HEK293 (cell line): ENCODE results near the gene PAX7.

Experiments
- CTCF ChIA-PET: fragments of 350-600 bp; formaldehyde crosslinking; extraction: SDS; loops from one replicate; lab custom pipeline; 2021; ENCODE audit warnings: antibody characterized with exemption; lab: Yijun Ruan, JAX
- POLR2A ChIA-PET: fragments of 300-600 bp; formaldehyde crosslinking; extraction: SDS; loops from one replicate; lab custom pipeline; 2020; ENCODE audit warnings: antibody characterized with exemption, inconsistent platforms; lab: Yijun Ruan, JAX
- H3K27ac ChIP-seq: fragments of 200-500 bp; sonication (Bioruptor generic); 2 replicates; pipeline ENCODE4 v1.5.1; 2014; ENCODE audit warnings: low read depth, low read length, control low read depth, inconsistent platforms; ENCODE audit errors: extremely low read depth
- H3K36me3 ChIP-seq, 2 experiments: fragments of 200-500 bp in 1 of 2; sonication (Bioruptor generic) in 1 of 2; 1 replicate in 1 of 2; 2 replicates in 1 of 2; pipeline ENCODE4 v1.5.1; 2014 to 2017; ENCODE audit warnings: inconsistent platforms in 2 of 2, low read length in 2 of 2; ENCODE audit not compliant: control insufficient read depth in 2 of 2, insufficient read depth in 1 of 2
- H3K4me1 ChIP-seq: fragments of 200-500 bp; sonication (Bioruptor generic); 2 replicates; pipeline ENCODE4 v1.5.1; 2014; ENCODE audit warnings: mild to moderate bottlenecking, low read length, inconsistent platforms; ENCODE audit not compliant: control insufficient read depth, insufficient read depth
- H3K4me3 ChIP-seq: 2 replicates; pipeline ENCODE4 v1.5.1; 2011; ENCODE audit warnings: low read depth, mild to moderate bottlenecking, control low read depth, low read length, moderate library complexity
- H3K9me3 ChIP-seq: fragments of 200-500 bp; sonication (Bioruptor generic); 2 replicates; pipeline ENCODE4 v1.5.1; 2014; ENCODE audit warnings: low read depth, low read length, inconsistent platforms; ENCODE audit not compliant: control insufficient read depth, insufficient read depth
- BCL11B ChIP-seq: fragments of 450-650 bp; formaldehyde crosslinking; IDR thresholded peaks from 2 replicates; pipeline ENCODE4 v1.5.1; 2016; ENCODE audit warnings: low read depth, missing biosample characterization, missing genetic modification characterization
- EGR2 ChIP-seq: fragments of 450-650 bp; formaldehyde crosslinking; IDR thresholded peaks from 2 replicates; pipeline ENCODE4 v1.5.1; 2016; ENCODE audit warnings: low read depth, missing biosample characterization, missing genetic modification characterization
- FEZF1 ChIP-seq: fragments of 450-650 bp; formaldehyde crosslinking; IDR thresholded peaks from 2 replicates; pipeline ENCODE4 v1.5.1; 2016; ENCODE audit warnings: missing biosample characterization, missing genetic modification characterization
- HOXC10 ChIP-seq: sonication (generic); formaldehyde crosslinking; IDR thresholded peaks from 2 replicates; pipeline ENCODE4 v1.8.1; 2023; ENCODE audit warnings: mild to moderate bottlenecking, missing genetic modification reagents
- MZF1 ChIP-seq: fragments of 450-650 bp; formaldehyde crosslinking; IDR thresholded peaks from 2 replicates; pipeline ENCODE4 v1.5.1; 2017; ENCODE audit warnings: missing biosample characterization, missing genetic modification characterization, borderline replicate concordance
- SALL2 ChIP-seq: fragments of 450-650 bp; formaldehyde crosslinking; IDR thresholded peaks from 2 replicates; pipeline ENCODE4 v1.5.0; 2017; ENCODE audit warnings: missing biosample characterization, mild to moderate bottlenecking, missing genetic modification characterization, borderline replicate concordance
- WT1 ChIP-seq: fragments of 450-650 bp; formaldehyde crosslinking; IDR thresholded peaks from 2 replicates; pipeline ENCODE4 v1.5.1; 2016; ENCODE audit warnings: missing biosample characterization, missing genetic modification characterization
- ZBTB48 ChIP-seq: fragments of 450-650 bp; formaldehyde crosslinking; IDR thresholded peaks from 2 replicates; pipeline ENCODE4 v1.5.1; 2016; ENCODE audit warnings: missing biosample characterization, missing genetic modification characterization
- ZIC2 ChIP-seq: fragments of 450-650 bp; formaldehyde crosslinking; IDR thresholded peaks from 2 replicates; pipeline ENCODE4 v1.5.1; 2016; ENCODE audit warnings: missing biosample characterization, missing genetic modification characterization
- ZNF155 ChIP-seq: fragments of 450-650 bp; formaldehyde crosslinking; IDR thresholded peaks from 2 replicates; pipeline ENCODE4 v1.5.1; 2016; ENCODE audit warnings: missing biosample characterization, missing genetic modification characterization
- ZNF174 ChIP-seq: fragments of 450-650 bp; formaldehyde crosslinking; IDR thresholded peaks from 2 replicates; pipeline ENCODE4 v1.5.0; 2017; ENCODE audit warnings: missing biosample characterization, mild to moderate bottlenecking, missing genetic modification characterization
- ZNF23 ChIP-seq: fragments of 450-650 bp; formaldehyde crosslinking; IDR thresholded peaks from 2 replicates; pipeline ENCODE4 v1.5.1; 2016; ENCODE audit warnings: missing biosample characterization, missing genetic modification characterization, borderline replicate concordance
- ZNF266 ChIP-seq: fragments of 450-650 bp; formaldehyde crosslinking; IDR thresholded peaks from 2 replicates; pipeline ENCODE4 v1.5.1; 2016; ENCODE audit warnings: missing biosample characterization, missing genetic modification characterization, low read depth
- ZNF311 ChIP-seq: fragments of 450-650 bp; formaldehyde crosslinking; IDR thresholded peaks from 2 replicates; pipeline ENCODE4 v1.5.1; 2017; ENCODE audit warnings: missing biosample characterization, missing genetic modification characterization, borderline replicate concordance
- ZNF366 ChIP-seq: fragments of 450-650 bp; formaldehyde crosslinking; conservative IDR thresholded peaks from 2 replicates; pipeline ENCODE4 v1.5.1; 2016; ENCODE audit warnings: missing biosample characterization, missing genetic modification characterization
- ZNF416 ChIP-seq: fragments of 450-650 bp; formaldehyde crosslinking; IDR thresholded peaks from 2 replicates; pipeline ENCODE4 v1.5.1; 2016; ENCODE audit warnings: missing biosample characterization, missing genetic modification characterization
- ZNF426 ChIP-seq: fragments of 450-650 bp; formaldehyde crosslinking; IDR thresholded peaks from 2 replicates; pipeline ENCODE4 v1.5.1; 2017; ENCODE audit warnings: missing biosample characterization, missing genetic modification characterization, mild to moderate bottlenecking, inconsistent platforms, moderate library complexity
- ZNF555 ChIP-seq: fragments of 450-650 bp; formaldehyde crosslinking; conservative IDR thresholded peaks from 2 replicates; pipeline ENCODE4 v1.5.1; 2017; ENCODE audit warnings: missing biosample characterization, mild to moderate bottlenecking, missing genetic modification characterization, inconsistent platforms
- ZNF561 ChIP-seq: fragments of 450-650 bp; IDR thresholded peaks from 2 replicates; pipeline ENCODE4 v1.5.1; 2018; ENCODE audit warnings: missing biosample characterization, missing genetic modification characterization, borderline replicate concordance
- ZNF629 ChIP-seq: fragments of 450-650 bp; formaldehyde crosslinking; IDR thresholded peaks from 2 replicates; pipeline ENCODE4 v1.5.1; 2017; ENCODE audit warnings: missing biosample characterization, missing genetic modification characterization
- ZNF785 ChIP-seq: fragments of 450-650 bp; formaldehyde crosslinking; IDR thresholded peaks from 2 replicates; pipeline ENCODE4 v1.5.1; 2016; ENCODE audit warnings: missing biosample characterization, missing genetic modification characterization
- ZNF792 ChIP-seq: fragments of 450-650 bp; formaldehyde crosslinking; IDR thresholded peaks from 2 replicates; pipeline ENCODE4 v1.5.1; 2016; ENCODE audit warnings: missing biosample characterization, missing genetic modification characterization
- ZSCAN23 ChIP-seq: fragments of 450-650 bp; formaldehyde crosslinking; IDR thresholded peaks from 2 replicates; pipeline ENCODE4 v1.5.1; 2016; ENCODE audit warnings: missing biosample characterization, missing genetic modification characterization
- TF ChIP-seq, protein P1 (sequence below): fragments of 450-650 bp; formaldehyde crosslinking; IDR thresholded peaks from 2 replicates; pipeline ENCODE4 v1.5.1; 2016; ENCODE audit warnings: missing biosample characterization, missing genetic modification characterization
- TF ChIP-seq, protein P2 (sequence below): fragments of 450-650 bp; formaldehyde crosslinking; IDR thresholded peaks from 2 replicates; pipeline ENCODE4 v1.5.1; 2016; ENCODE audit warnings: missing biosample characterization, missing genetic modification characterization, borderline replicate concordance
- TF ChIP-seq, protein P3 (sequence below): fragments of 450-650 bp; formaldehyde crosslinking; IDR thresholded peaks from 2 replicates; pipeline ENCODE4 v1.5.1; 2016; ENCODE audit warnings: missing biosample characterization, missing genetic modification characterization, low read depth

PAX7 gene

DNA sequence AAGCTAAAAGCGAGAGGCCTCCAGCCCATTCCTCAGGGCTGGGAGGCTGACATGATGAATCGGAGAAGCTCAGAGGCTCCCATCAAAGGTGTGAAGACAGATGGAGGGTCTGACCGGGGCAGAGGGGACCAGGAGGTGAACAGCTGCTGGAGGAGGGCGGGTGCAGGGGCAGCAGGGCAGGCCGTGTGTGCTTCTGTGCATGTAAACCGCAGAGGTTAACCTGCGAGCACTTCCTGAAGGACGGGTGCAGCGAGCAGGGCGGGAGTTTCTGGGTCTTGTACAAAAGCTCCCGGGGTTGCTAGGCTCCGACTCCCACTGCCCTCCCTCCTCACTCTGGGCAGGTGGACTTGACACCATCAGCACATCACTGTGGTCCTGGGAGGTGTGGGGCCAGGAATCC lies 75.2 kb downstream of the PAX7 start:
- ChIA-PET CTCF (no interaction called here), POLR2A (no interaction called here)
- H3K27ac ChIP-seq, result no peak overlapping the region

DNA sequence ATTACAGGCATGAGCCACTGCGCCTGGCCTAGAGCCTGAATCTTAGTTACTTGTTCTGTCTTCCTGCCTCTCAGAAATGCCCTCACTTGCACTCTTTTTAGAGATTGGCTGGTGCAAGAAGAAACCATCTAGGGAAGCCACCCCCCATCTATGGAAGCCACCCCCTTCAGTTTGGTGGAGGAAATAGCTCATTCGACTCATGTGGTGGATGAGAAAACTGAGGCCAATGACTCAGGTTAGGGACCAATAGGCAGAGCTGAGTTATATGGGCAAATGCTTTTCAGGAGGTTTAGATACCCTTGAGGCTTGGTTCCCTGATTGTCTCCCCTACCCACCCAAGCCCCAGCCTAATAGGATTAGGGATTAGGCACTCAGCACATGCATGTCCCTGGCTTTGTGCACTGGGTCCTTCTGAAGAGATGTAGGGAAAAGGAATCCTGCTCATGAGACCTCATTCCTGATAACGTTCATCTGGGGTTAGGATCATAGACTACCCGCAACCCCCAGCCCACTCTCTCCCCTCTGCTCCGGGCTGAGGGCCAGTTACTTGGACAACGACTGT lies 77.1 kb downstream of the PAX7 start:
- TF ChIP-seq ZNF155 (tag by site-specific recombination), result no peak
- no peak for TF ChIP-seq ZNF174
- TF ChIP-seq ZNF23 (tag by site-specific recombination), result no peak
- no peak for TF ChIP-seq HOXC10 (CRISPR knock-in tag)
- TF ChIP-seq, protein P1, sequence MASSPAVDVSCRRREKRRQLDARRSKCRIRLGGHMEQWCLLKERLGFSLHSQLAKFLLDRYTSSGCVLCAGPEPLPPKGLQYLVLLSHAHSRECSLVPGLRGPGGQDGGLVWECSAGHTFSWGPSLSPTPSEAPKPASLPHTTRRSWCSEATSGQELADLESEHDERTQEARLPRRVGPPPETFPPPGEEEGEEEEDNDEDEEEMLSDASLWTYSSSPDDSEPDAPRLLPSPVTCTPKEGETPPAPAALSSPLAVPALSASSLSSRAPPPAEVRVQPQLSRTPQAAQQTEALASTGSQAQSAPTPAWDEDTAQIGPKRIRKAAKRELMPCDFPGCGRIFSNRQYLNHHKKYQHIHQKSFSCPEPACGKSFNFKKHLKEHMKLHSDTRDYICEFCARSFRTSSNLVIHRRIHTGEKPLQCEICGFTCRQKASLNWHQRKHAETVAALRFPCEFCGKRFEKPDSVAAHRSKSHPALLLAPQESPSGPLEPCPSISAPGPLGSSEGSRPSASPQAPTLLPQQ, result no peak
- TF ChIP-seq ZNF561 (tag by site-specific recombination), result no peak
- TF ChIP-seq ZNF555, result no peak
- no peak for TF ChIP-seq MZF1 (tag by site-specific recombination)
- no peak for TF ChIP-seq ZNF792 (tag by site-specific recombination)
- no peak for TF ChIP-seq FEZF1 (tag by site-specific recombination)
- no peak for TF ChIP-seq ZNF311 (tag by site-specific recombination)
- no peak for TF ChIP-seq EGR2 (tag by site-specific recombination)
- no peak for TF ChIP-seq ZNF426 (tag by site-specific recombination)
- no peak for TF ChIP-seq ZBTB48 (tag by site-specific recombination)
- no peak for TF ChIP-seq ZNF629 (tag by site-specific recombination)
- TF ChIP-seq, protein P2, sequence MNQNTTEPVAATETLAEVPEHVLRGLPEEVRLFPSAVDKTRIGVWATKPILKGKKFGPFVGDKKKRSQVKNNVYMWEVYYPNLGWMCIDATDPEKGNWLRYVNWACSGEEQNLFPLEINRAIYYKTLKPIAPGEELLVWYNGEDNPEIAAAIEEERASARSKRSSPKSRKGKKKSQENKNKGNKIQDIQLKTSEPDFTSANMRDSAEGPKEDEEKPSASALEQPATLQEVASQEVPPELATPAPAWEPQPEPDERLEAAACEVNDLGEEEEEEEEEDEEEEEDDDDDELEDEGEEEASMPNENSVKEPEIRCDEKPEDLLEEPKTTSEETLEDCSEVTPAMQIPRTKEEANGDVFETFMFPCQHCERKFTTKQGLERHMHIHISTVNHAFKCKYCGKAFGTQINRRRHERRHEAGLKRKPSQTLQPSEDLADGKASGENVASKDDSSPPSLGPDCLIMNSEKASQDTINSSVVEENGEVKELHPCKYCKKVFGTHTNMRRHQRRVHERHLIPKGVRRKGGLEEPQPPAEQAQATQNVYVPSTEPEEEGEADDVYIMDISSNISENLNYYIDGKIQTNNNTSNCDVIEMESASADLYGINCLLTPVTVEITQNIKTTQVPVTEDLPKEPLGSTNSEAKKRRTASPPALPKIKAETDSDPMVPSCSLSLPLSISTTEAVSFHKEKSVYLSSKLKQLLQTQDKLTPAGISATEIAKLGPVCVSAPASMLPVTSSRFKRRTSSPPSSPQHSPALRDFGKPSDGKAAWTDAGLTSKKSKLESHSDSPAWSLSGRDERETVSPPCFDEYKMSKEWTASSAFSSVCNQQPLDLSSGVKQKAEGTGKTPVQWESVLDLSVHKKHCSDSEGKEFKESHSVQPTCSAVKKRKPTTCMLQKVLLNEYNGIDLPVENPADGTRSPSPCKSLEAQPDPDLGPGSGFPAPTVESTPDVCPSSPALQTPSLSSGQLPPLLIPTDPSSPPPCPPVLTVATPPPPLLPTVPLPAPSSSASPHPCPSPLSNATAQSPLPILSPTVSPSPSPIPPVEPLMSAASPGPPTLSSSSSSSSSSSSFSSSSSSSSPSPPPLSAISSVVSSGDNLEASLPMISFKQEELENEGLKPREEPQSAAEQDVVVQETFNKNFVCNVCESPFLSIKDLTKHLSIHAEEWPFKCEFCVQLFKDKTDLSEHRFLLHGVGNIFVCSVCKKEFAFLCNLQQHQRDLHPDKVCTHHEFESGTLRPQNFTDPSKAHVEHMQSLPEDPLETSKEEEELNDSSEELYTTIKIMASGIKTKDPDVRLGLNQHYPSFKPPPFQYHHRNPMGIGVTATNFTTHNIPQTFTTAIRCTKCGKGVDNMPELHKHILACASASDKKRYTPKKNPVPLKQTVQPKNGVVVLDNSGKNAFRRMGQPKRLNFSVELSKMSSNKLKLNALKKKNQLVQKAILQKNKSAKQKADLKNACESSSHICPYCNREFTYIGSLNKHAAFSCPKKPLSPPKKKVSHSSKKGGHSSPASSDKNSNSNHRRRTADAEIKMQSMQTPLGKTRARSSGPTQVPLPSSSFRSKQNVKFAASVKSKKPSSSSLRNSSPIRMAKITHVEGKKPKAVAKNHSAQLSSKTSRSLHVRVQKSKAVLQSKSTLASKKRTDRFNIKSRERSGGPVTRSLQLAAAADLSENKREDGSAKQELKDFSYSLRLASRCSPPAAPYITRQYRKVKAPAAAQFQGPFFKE (tag by site-specific recombination), result no peak
- TF ChIP-seq BCL11B, result no peak
- no peak for TF ChIP-seq ZIC2 (tag by site-specific recombination)
- TF ChIP-seq ZNF366 (tag by site-specific recombination), result no peak
- CTCF ChIA-PET, result interaction anchor here (1.0 to 1.3 kb wide), 2 partner anchors 110 to 176 kb away, joined by 3 to 5 read pairs; no protein-coding TSS in a partner anchor
- H3K36me3 ChIP-seq, result no peaks in the 10 kb centered on the region
- no peak overlapping the region for H3K4me3 ChIP-seq
- POLR2A ChIA-PET, result no interaction called here
- H3K9me3 ChIP-seq, result no peaks in the 10 kb centered on the region
- no peaks in the 10 kb centered on the region for H3K4me1 ChIP-seq
- H3K27ac ChIP-seq, result no peak overlapping the region

More for the DNA sequence above, 75.2 kb downstream of the PAX7 start:
- Histone ChIP-seq H3K4me1 (no peaks in the 10 kb centered on the region), H3K36me3 (no peaks in the 10 kb centered on the region), H3K9me3 (no peaks in the 10 kb centered on the region), H3K4me3 (no peak overlapping the region)
- TF ChIP-seq ZNF785 (no peak), ZSCAN23 (tag by site-specific recombination) (no peak), SALL2 (tag by site-specific recombination) (no peak), ZNF416 (no peak), ZNF266 (tag by site-specific recombination) (no peak), WT1 (tag by site-specific recombination) (no peak)
- TF ChIP-seq, protein P3, sequence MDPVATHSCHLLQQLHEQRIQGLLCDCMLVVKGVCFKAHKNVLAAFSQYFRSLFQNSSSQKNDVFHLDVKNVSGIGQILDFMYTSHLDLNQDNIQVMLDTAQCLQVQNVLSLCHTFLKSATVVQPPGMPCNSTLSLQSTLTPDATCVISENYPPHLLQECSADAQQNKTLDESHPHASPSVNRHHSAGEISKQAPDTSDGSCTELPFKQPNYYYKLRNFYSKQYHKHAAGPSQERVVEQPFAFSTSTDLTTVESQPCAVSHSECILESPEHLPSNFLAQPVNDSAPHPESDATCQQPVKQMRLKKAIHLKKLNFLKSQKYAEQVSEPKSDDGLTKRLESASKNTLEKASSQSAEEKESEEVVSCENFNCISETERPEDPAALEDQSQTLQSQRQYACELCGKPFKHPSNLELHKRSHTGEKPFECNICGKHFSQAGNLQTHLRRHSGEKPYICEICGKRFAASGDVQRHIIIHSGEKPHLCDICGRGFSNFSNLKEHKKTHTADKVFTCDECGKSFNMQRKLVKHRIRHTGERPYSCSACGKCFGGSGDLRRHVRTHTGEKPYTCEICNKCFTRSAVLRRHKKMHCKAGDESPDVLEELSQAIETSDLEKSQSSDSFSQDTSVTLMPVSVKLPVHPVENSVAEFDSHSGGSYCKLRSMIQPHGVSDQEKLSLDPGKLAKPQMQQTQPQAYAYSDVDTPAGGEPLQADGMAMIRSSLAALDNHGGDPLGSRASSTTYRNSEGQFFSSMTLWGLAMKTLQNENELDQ (tag by site-specific recombination), result no peak
- TF ChIP-seq, protein P1, result no peak
